HL-60 (cell line): ENCODE results near the gene CNTN5.

ENCODE experiments used
- CTCF ChIP-seq: IDR thresholded peaks from one replicate; pipeline ENCODE4 v1.5.1; 2011; ENCODE audit warnings: low read length, control low read depth, inconsistent platforms; ENCODE audit not compliant: insufficient read depth
- POLR2AphosphoS5 ChIP-seq: IDR thresholded peaks from 2 replicates; pipeline ENCODE4 v1.6.1; 2012; ENCODE audit warnings: low read depth

DNA sequence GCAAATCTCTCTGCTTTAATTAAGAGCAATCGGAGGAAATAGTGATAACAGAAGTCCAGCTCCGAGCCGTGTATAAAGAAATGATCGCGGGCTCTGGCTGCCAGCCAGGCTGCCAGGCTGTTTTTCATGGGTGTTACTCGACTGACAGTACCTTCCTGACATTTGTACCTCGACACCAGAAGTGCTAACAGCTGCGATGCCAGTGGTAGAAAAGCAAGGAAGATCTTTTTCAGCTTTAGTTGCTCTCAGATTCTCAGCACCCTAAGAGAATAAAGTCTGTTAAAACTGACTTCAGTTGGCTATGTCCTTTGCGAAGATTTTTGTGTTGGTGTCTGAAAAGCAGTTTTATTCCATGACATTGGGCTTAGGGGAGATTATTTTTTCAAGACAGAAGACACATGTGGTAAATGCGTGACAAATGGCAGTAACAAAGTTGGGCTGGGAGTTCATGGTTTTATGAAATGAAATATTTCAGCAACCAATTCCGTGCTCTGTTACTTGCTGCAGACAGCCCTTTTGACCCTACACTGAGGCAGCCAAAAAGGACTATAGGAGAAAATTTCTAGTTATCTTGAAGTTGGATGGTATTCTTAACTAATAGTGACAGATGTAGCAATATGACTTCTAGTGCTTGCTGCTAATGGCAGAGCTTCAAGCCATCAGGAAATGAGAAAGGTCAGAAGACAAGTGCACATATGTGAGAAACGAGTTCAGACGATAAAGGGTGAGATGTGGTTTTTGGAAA lies 296.2 kb downstream of the CNTN5 start:
- TF ChIP-seq CTCF: no peak
- TF ChIP-seq POLR2AphosphoS5: no peak
